Activated CD4-positive, alpha-beta T cell treated with anti-CD3 and anti-CD28 coated beads, Interleukin-10, Interleukin-2, amounts not matched to agents 100 ng/mL and 50 ng/mL, durations not matched to agents 16 hours and 8 hours (primary cell): ENCODE measurements around the gene PPP1R9A.

Source experiments
- DNase-seq: peaks from one replicate; pipeline ENCODE4 v3.0.0-alpha.2; 2020

The PPP1R9A gene

DNA sequence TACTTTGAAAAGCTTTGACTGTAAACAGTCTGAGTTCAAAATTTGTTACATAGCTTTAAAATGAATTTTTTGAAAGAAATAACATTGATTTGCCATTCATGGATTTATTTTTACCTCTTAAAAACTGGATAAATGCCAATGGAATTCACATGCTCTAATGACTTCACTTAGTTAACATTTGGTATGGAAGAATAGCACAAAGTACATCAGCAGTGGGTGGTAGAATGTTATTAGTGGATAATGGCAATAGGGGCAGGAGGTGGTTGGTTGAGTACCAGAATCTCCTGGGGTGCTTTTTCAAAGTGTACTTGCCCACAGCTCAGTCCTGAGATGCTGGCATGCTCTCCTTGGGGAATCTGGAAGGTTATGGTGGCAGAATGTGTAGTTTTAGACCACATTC, 4.7 kb downstream of the PPP1R9A start:
- DNase-seq: no peak

DNA sequence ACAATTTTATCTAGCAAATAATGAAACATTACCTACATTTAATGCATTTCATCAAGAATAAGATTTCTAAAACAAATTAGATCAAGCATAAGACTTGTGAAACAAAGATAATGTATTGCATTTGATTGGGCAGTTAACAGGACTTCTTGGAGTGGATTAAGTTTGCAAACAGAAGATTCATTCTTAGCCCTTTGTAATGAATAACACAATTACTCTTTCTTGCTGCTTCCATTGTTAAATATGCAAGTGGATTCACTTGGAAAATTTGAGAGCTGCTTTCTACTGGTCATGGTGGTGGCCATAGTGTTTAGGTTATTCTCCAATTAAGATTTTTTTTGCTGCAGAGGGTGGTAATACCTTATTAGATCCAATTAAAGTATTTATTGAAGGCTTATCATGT, 6.0 kb downstream of the PPP1R9A start:
- no peak for DNase-seq

DNA sequence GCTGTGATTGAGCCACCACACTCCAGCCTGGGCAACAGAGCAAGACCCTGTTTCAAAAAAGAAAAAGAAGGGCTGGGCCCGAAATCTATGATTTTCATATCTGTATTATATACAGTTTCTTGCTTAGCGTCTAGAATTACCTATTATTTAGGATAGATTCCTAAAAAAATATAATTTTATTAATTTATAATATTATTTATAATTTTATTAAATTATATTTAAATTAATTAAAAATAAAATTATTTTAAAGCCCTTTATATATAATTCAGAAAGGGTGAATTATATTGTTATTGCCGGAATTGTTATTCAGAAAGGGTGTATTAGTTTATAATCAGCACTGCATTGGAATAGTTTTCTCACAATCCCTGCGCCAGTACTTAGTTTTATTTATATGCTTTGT, 14.5 kb downstream of the PPP1R9A start:
- DNase-seq: no peak

DNA sequence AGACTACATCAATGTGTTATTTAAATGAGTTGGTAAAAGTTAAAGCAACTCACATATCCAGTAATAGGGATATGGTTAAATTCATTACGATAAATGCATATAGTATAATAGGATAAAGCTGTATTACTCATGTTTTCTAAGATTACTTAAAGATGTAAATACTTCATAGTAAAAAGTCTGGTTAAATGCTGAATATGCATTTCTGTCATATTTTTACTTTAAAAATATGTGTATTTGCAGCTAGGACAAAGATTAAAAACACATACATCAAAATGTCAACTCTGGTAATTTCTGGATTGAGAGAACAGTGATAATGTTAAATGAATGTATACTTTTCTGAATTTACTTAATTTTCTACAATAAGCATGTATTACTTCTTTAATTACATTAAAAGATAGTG, 15.1 kb downstream of the PPP1R9A start:
- DNase-seq: no peak

DNA sequence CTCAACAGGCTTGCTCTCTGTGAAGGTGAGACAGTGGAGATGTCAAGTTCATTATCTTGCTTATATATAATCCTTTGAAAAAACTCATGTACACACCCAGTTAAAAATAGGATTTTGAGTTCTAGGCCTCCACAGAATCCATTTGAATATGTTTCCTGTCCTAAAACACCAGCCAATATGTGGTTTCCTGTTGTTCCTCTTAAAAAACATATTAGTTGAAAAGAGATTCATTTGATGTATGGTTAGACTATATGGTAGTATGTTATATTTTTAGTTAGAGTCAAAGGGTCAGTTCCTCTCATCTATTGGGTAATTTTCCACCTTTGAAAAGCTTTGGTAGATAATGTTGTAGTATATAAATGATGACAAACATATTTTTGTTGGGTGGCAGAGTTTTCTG, 16.0 kb downstream of the PPP1R9A start:
- no peak for DNase-seq

DNA sequence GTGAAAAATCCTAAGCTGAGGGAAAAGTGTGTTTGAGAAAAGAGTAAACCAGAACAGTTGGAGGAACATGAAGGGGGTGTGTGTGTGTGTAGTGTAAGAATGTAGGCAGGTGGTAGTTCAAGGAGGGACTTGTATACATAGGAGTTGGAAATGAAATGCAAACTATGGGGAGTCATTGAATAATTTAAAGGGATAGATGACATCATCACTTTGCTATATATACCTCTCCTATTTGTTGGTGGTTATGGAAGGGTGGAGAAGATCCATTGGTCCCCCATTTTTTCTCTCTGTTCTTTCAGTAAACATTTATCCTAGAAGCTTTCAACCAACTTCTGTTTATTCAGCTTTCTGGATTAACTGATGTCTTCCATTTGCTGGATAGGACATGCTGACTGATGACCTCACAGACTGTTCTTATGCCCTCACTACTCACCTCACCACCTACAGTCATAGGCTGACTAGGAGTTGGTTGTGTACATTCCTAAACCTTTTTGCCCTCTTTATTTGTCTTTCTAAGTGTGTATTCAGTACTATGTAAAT, 20.8 kb downstream of the PPP1R9A start:
- DNase-seq: no peak

DNA sequence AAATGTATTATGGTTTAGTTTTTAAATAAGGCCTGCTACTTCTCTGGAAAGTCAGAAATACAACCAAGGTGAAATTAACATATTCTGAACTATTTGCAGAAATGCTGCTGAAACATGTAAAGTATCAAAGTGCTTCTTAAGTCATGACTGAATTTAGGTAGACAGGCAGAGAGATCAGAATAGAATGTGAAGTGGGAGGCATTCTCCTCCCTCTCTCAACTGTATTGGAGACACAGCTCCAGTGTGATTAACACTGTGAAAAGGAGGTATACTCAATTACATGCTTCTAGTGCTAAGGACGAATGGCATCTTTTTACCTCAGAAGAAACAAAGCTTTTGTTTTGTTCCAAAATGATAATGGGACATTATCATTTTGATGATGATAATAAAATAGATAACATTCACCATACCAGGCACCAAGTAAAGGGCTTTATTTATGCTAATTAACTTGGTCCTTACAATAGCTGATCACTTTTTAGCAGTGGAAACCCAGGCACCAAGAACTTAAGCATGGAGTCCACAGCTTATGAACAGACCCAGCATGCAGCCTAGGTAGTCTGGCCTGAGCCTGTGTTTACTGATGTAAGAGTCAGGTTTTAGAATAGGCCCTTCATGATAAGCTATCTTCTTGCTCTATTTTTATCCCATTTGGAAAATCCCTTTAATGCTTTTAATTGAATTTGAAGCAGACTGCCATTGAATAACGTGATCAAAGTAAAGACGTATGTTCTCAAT, 26.0 kb downstream of the PPP1R9A start:
- DNase-seq: no peak

DNA sequence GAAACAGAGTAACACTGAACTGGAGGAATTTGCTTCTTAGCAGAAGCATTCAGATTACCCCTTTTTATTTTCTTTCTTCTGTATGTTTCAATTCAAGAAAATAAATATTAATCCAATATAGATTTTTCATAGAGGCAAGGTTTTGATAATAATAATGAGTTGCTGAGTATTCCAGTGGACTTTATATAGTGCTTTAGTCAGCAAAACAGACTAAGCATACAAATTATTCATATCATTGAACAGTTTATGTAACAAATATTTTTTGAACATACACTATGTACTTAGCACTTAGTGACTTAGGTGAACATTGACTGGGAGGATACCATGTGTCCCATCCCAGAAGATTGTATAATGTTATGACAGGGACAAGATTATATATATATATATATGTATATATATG, 32.0 kb downstream of the PPP1R9A start:
- DNase-seq: no peak

DNA sequence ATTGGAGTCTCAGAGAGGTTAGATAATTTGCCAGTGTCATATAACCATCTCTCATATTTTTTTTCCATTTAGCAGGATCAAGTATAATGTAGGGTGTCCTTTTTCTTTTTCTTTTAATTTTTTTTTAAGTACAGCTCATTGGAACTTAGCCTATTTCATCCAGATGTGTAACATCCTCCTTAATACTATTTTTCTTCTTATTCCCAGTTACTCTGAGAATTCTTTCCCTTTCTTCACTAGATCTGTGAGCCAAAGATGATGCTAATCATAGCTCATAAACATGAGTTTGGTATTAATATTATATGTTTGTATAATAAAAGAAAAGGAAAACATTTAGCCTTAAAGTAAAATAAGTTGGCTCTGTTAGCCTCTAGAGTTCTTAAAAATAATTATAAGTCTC, 32.8 kb downstream of the PPP1R9A start:
- no peak for DNase-seq

DNA sequence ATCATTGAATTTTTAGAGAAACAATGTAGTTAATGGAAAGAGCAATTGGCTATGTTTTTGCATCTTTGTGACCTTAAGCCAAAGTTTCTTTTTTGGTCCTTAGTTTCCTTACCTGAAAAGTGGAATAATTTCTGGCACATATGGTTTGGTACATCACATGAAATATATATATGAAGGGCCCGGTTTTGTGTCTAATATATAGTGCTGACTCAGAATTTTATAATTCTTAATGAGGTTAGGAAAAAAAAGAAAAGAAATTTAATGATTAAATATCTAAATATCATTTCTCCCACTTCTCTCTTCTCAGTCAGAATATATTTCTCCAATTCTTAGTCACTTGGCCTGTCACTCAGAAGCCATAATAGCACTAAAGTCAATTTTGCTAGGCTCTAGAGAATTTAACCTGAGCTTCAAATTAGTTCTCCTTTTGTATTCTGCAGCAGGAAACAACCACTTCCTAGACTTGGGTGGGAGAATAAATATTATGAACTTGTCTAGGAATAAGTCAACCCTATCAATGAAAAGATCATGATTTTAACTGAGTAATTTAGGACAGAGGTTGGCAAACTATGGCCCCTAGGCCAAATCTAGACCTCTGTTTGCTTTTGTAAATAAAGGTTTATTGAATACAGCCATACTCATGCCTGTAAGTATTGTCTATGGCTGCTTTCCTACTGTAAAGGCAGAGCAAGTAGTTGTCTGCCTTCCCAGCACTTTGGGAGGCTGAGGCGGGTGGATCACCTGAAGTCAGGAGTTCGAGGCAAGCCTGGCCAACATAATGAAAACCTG, 34.6 kb downstream of the PPP1R9A start:
- DNase-seq: no peak

DNA sequence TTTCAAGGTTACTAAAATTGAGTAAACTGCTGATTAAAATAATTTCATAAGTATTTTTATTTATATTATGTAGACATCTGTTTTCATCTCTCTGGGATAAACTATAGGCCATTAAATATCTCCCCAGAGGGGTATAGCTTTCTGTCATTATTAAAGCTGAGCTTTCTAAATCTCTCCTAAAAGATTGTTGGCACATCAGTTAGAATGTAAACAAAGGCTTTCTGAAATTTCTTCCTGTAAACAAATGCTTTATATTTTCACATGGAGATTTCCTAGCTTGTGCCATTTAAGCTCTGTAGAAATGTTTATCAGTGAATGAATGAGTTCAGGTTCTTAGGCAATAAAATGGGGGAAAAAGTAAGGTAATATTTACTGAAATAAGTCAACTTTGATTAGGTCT, 35.7 kb downstream of the PPP1R9A start:
- no peak for DNase-seq

DNA sequence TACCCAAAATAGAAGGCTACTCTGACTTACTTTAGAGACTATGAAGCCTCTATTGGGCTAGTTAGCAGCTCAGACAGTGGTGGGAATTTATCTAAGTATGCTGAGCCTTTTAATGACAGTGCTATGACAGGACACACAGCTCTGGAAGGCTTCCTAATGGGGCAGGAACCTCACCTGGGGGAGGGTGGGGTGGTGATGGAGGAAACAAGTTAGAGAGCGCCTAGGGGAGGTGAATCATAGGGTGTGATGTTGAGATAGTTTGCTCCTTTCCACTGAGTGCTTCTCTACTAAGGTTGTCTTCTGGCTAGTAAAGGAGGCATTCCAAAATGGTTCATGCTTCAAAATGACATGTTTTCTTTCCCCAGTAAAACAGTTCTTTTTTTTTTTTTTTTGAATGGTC, 42.1 kb downstream of the PPP1R9A start:
- no peak for DNase-seq

DNA sequence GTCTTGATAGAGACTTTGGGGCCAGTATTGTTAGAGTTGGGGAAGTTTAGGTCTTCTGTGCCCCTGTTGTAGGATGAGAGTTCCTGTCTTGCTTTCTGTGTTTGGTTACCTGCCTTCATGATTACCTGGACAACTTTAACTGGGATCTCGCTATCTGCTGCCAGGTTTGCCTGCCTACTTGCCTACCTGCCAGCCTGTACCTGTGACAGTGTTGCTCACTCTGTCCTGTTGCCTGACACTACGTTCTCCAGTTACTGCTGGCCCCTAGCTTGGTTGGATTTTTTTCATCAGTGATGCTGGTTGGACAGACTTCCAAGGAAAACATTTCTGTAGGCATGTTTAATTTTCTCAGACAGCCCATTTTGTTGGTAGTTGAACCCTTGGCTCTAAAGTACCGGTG, 48.4 kb downstream of the PPP1R9A start:
- DNase-seq: no peak

DNA sequence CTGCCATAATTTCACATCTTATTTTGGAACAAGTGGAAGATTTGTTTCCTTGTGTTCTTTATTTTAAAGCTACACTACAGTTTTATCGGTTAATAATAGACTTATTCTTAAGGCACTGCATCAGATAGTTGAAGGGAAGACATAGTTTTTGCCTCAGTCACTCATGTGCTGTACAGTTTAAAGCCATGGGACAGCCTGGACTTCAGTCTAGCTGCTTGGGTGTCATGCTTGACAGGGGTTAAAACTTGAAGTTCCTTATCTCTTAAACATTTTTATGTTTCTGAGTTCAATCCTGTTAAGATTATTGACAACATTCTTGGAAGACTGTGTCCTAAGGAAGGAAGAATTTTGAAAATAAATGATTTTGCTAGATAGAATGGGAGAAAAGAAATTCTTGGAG, 49.7 kb downstream of the PPP1R9A start:
- no peak for DNase-seq

DNA sequence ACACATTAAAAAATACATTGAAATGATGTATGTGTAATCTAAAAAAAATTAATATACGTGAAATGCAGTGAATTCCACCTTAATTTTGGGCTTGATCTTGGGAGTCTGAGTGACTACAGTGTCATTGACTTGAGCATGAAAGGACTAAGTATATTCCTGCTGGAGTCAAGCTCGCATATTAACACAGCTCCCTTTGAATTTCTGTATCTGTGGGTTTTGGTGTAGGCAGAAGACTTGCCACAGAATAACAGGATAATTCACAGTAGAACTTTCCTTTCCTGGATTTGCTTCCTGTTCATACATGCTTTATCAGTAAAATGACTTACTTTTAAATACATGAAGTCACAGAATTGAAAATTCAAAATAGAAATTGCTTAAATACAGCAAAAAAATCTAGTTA, 55.3 kb downstream of the PPP1R9A start:
- DNase-seq: no peak

DNA sequence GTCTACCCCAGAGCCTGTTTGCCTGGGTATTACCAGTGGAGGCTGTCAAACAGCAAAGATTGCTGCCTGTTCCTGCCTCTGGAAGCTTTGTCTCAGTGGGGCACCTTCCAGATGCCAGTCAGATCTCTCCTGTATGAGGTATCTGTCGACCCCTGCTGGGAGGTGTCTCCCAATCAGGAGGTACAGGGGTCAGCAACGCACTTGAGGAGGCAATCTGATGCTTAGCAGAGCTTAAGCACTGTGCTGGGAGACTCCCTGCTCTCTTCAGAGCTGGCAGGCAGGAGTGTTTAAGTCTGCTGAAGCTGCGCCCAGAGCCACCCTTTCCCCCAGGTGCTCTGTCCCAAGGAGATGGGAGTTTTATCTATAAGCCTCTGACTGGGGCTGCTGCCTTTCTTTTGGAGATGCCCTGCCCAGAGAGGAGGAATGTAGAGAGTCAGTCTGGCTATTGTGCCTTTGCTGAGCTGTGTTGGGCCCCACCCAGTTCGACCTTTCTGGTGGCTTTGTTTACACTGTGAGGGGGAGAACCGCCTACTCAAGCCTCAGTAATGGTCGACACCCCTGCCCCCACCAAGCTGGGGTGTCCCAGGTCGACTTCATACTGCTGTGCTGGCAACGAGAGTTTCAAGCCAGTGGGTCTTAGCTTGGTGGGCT, 62.2 kb downstream of the PPP1R9A start:
- DNase-seq: no peak

DNA sequence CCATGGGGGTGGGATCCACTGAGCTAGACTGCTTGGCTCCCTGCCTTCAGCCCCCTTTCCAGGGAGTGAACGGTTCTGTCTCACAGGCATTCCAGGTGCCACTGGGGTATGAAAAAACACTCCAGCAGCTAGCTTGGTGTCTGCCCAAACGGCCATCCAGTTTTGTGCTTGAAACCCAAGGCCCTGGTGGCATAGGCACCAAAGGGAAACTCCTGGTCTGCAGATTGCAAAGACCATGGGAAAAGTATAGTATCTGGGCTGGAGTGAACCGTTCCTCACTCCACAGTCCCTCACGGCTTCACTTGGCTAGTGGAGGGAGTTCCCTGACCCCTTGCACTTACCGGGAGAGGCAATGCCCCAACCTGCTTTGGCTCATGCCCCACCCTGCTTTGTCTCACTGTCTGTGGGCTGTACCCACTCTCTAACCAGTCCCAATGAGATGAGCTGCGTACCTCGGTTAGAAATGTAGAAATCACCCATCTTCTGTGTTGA, 62.7 kb downstream of the PPP1R9A start:
- DNase-seq: no peak

DNA sequence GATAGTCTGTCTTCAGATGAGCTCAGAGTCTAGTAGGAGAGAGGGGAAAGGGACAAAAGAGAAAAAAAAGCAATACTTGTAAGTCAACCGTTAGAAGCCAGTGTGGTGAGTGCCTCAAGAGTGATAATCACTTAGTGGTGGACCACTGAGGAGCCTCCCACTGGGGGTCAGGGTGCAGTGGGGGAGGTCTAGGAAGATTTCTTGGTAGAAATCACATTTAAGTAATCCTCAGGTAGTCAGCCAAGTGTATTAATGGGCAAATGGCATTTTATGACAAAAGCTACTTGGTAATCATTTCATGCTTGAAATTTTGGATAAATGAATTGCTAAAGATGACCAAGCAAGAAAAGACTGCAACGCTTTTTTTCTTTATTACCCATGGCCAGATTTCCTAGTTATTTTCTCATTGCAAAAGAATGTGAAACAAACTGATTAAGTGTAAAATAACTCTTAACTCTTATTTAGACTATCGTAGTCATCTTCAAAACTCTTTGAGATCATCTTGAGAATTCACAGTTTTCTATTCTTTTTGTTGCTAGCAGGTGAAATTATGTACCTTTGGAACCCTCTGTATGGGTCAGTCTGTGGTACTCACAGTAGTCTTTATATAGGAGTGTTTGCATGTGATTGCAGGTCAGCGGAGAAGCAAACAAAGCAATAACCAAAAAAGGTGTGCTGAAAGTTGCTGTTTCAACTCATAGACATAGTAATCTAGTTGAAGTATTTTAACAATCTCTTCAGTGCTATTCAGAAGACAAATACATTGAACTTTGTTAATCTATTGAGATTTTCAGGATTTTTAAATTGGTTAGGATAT, 63.9 kb downstream of the PPP1R9A start:
- DNase-seq: no peak

DNA sequence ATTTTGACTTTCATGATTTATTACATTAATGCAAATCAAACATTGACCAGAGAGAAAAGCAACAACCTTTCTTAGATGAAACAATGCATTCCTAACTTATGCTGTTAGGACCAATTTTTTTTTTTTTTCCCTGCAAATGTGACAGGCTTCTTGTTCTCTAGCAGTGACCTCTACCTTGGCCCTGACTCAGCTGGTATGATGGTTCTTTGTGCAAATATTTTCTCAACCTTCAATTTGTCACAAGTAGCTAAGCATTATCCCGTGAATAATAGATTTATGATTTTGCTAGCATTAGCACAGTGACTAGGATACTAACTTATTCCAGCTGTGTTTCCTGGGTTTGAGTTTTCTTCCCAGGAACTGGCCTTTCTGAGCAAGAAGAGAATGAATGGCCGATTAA, 64.9 kb downstream of the PPP1R9A start:
- DNase-seq: no peak

DNA sequence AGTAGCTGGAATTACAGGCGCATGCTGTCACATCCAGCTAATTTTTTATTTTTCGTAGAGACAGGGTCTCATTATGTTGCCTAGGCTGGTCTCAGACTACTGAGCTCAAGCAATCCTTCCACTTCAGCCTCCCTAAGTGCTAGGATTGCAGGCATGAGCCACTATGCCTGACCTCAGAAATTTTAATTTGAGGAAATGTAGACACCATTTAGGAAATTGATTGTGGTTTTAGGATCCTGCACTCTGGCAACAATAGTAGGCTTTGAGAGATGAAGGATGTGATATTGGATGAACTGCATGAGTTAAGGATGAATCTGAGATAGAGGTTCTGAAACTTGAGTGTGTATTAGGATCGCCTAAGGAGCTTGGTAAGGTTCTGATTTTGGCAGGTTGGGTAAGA, 66.5 kb downstream of the PPP1R9A start:
- DNase-seq: no peak

DNA sequence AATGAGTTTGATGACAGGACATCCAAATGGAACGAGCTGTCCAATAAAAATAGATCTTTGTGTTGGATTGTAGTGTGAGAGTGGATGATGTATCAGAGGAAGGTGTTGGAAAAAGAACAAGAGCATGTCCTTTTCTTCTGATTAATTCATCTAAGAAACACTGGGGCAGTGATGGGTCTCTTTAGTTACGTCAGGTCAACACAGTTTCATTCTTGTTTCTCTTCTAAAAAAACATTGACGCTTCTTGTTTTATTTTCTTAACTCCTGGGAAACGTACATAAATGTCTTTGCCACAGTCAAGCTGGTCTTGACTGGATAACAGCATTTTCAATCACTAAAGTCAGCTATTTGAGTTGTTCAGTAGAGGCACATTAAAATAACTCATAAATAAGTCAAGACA, 67.0 kb downstream of the PPP1R9A start:
- no peak for DNase-seq

DNA sequence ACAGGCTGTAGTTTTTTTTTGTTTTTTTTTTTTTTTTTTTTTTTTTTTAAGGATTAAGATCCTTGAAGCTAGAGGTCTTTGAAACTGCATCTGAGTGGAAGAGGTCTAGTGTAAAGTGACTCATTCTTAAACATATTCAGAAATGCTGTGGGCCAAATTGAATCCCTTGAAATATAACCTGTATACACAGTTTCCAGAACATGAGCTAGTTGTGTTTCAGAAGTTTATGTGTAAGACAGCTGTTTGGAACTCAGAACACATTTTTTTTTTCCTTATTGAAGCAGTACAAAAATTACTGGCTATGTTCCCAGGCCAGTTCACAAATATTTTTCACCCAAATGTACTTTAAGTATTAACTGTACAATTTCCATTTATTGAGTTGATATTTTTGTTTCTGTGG, 67.9 kb downstream of the PPP1R9A start:
- DNase-seq: no peak
